T-helper 22 cell (primary cell): ENCODE measurements around the gene E2F1.

Experiments used
- DNase-seq: peaks from one replicate; pipeline ENCODE4 v3.0.0-alpha.2; 2020; ENCODE audit warnings: low read depth

The E2F1 gene

GRCh38 chr20:33687370-33687915 is 1.3 kb upstream of the E2F1 start:
- no peak for DNase-seq

- no peak for DNase-seq
These were observed 790 bp upstream of the E2F1 start for GRCh38 chr20:33686984-33687366.

DNA sequence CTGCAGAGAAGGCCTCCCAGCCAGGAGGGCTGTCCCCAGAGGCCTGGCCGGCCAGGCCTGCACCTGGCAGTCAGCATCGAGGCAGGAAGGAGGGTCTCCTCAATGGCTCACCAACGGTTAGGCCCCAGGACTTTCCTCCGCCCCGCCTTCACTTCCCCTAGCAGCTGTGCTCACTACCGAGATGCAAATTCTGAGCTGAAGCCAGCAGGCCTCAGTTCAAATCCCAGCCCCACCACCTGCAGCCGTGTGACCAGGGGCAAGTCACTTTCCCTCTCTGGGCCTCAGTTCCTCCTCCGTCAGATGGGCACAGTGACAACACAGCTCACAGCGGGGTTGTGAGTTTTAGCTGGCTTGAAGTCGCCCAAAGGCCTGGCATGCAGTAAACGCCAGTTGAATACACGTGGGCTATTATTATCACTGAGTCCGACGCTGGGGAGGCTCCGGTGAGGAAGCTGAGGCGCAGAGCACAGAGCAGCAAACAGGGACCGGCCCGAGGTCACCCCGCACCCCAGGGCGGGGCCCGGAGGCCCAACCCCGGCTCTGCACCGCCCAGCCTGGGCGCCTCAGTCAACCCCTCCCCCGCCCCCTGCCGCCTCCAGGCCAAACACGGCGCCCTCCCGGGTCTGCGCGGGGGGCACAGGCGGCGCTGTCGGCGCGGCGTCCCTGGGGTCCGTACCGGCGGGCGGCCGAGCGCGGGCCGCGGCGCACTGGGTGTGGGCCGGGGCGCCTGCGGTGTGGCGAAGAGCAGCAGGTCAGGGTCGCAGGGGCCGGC is 671 bp downstream of the E2F1 start:
- peak; percentile 44 for DNase-seq

GRCh38 chr20:33684533-33685327 is 1.5 kb downstream of the E2F1 start:
- no peak for DNase-seq

DNA sequence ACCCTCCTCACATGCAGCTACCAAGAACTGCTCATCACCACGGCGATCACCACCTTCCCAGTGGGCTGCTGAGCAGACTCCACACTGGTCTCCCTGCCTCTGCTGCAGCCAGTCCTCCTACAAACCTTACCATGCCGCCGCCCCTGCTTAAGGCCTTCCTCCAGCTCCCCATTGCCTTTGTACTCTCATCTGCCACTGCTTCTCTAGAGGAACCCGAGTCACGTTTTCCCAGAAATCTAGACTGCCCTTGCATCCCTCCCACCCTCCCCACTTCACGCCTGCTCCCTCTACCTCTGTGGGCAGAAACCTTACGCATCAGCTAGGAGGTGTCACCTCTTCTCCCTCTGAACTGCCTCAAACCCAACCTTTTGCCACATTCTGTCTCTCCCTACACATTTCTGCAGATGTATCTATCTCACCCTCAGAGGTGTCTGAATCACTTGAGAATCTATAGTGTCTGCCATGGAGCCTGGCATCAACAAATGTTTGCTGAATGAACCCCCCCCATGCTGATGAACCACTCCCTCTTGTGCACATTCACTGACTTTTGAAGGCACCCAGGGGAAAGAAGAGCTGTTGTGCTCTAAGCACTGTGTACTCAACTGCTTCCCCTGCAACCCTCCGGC is 4.3 kb downstream of the E2F1 start:
- DNase-seq, result no peak

- DNase-seq, result no peak
These were observed 4.9 kb downstream of the E2F1 start for GRCh38 chr20:33681288-33681687.

GRCh38 chr20:33680686-33681085 is 5.5 kb downstream of the E2F1 start:
- no peak for DNase-seq

DNA sequence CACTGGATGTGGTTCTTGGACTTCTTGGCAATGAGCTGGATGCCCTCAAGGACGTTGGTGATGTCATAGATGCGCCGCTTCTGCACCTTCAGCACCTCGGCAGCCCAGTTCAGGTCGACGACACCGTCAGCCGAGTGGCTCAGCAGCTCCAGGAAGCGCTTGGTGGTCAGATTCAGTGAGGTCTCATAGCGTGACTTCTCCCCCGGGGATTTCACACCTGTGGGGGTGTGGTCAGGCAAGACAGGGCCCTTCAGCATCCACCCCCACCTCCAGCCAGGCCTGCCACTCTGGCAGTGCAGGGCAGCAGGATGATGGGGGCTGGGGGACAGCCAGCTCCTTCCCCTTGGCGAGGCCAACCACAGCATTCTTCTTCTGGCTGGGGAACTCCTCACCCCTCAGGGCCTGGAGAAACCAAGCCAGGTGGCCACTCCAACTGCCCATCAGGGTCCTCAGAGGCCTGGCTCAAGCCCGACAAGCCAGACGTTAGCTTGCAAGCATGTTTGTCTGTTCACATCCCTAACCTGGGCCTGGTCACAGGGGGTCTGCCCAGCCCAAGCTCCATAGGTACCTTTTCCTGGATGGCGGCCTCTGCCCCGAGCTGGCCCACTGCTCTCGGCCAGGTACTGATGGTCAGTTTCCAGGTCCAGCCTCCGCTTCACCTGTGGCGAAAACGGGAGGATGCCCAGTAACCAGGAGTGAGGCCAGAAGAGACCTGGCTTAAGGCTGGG is 6.3 kb downstream of the E2F1 start:
- DNase-seq, result no peak

DNA sequence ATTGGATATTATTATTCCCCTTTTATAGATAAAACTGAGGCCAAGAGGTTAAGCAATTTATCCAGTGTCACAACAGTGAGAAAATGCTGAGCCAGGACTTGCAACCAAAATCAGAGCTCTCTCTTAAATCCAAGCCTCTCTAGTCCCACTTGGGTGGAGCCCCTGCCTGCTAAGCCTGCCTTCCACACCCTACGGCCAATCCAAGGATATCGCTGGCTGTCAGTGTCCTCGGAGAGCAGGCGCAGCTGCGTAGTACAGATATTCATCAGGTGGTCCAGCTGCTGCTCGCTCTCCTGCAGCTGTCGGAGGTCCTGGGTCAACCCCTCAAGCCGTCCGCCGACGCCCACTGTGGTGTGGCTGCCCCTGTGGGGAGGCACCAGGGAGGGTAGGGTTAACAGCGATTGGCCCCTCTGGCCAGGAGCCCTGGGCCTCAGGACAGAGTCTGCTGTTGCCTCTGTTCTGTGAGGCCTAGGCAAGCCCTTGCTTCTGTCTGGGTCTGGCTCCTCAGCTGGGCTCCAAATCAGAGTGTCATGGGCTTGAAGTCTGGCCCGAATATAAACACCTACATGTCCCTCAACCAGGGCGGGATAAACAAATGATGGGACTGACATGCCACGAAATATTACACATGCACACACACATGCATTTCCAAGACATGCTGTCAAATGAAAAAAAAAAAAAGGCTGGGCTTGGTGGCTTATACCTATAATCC is 8.0 kb downstream of the E2F1 start:
- DNase-seq, result no peak

DNA sequence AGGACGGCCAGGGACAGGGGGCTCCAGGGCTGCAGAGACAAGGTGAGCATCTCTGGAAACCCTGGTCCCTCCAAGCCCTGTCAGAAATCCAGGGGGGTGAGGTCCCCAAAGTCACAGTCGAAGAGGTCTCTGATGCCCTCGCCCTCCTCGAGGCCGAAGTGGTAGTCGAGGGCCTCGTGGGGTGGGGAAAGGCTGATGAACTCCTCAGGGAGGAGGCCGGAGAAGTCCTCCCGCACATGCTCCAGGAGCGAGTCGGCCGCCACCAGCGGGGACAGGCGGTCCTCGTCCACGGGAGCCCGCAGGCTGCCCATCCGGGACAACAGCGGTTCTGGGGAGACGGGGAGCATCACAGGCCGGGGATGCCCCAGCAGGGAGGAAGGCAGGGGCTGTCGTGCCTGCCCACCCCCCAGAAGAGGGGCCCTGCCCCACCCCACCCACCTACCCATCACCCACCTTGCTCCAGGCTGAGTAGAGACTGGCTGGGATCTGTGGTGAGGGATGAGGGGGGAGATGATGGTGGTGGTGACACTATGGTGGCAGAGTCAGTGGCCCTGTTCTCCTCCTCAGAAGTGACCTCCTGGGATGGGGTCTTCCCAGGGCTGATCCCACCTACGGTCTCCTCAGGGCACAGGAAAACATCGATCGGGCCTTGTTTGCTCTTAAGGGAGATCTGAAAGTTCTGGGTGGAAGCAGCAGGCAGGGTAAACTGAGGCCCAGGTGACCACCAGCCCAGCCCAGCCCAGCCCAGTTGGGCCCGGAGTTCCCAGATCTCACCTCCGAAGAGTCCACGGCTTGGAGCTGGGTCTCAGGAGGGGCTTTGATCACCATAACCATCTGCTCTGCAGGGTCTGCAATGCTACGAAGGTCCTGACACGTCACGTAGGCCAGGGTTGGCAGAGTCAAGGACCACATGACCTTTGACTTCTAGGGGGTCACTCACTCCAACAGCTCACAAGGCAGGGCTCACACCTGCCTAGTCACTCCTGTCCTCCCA is 9.2 kb downstream of the E2F1 start:
- DNase-seq, result no peak

DNA sequence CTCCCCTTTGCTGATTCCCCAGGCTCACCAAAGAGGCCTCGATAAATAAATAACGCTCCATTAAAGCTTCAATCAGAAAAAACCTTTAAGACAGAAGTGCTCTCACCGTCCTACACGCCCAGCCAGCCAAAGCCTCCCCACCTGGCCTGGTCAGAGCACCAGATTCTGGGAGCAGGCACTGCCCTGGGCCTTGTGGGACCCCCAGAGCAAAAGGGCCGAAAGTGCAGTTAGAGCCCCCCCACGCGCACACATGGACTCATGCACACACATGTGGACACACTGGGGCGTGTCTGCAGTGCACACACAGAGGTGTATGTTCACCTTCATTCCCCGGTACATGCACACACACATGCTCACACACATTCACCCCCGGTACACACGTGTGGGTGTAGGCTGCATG is 10.1 kb downstream of the E2F1 start:
- no peak for DNase-seq

GRCh38 chr20:33675136-33675959 is 10.8 kb downstream of the E2F1 start:
- no peak for DNase-seq

GRCh38 chr20:33674294-33675135 is 11.7 kb downstream of the E2F1 start, which contains the start of gene NECAB3:
NECAB3 (minus strand) TSS chr20:33674428; CDS start chr20:33674352, 76 bp downstream.
- DNase-seq, result no peak

GRCh38 chr20:33673410-33674293 is 12.5 kb downstream of the E2F1 start:
- DNase-seq, result no peak

GRCh38 chr20:33673114-33673409 is 13.1 kb downstream of the E2F1 start:
- no peak for DNase-seq

DNA sequence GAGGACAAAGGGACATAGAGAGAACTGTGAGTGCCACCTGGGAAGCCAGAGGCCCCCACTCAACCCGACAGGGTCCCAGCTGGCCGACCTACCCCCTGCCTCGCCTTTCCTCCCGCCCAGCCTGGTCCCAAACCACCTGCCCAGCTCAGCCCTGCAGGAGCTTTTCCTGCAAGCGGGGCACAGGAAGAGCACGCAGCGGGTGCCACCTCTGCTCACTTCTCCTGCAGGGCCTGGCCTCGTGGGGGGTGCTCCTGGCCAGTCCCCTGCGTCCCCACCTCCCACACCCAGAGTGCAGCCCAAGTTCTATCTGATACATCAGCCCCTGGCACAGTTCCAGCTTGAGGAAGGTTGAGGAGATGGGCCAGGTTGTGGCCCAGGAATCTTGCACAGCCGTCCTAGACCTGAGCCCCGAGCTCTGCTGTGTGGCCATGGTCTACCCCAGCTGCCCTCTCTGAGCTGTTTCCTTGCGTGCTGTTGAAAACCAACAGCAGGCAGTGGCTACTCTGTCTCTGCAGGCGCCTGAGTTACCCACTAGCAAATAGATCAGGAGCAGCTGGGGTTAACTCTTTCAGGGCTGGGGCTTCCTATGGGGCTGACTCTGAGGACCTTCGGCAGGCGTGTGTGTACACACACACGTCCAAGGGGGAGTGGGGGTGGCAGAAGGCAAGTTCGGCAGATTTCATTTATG is 13.6 kb downstream of the E2F1 start:
- no peak for DNase-seq
